Activated CD4-positive, alpha-beta T cell treated with anti-CD3 and anti-CD28 coated beads, Interleukin-2, Interleukin-4, amounts not matched to agents 100 ng/mL and 50 ng/mL, durations not matched to agents 16 hours and 8 hours (primary cell): ENCODE results near the gene HOTAIR.

ENCODE experiments used
- DNase-seq: peaks from one replicate; pipeline ENCODE4 v3.0.0-alpha.2; 2020; ENCODE audit warnings: low spot score

The HOTAIR gene

GRCh38 chr12:53948650-53949593 lies 25.8 kb downstream of the HOTAIR start:
- DNase-seq = no peak

GRCh38 chr12:53947743-53948142 lies 27.0 kb downstream of the HOTAIR start:
- no peak for DNase-seq

- DNase-seq = no peak
Measured at GRCh38 chr12:53944907-53945847, 29.6 kb downstream of the HOTAIR start.

DNA sequence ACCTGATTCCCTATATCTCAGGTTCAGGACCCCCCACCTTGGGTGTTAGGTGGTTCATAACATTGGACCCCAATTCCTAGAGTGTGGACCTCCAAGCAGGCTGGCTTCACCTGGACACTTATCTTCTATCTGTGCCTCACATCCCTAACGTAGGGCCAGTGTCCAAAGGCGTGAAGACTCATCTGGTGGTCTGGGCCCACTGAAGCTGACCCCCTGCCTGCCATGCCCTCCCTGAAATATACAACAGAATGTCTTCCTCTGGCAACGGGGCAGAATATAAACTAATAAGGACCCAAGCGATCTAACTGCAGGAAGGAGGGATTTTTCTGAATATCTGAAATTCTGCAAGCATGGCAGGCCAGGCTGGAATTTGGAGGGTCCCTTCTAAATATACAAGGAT lies 30.5 kb downstream of the HOTAIR start:
- no peak for DNase-seq

DNA sequence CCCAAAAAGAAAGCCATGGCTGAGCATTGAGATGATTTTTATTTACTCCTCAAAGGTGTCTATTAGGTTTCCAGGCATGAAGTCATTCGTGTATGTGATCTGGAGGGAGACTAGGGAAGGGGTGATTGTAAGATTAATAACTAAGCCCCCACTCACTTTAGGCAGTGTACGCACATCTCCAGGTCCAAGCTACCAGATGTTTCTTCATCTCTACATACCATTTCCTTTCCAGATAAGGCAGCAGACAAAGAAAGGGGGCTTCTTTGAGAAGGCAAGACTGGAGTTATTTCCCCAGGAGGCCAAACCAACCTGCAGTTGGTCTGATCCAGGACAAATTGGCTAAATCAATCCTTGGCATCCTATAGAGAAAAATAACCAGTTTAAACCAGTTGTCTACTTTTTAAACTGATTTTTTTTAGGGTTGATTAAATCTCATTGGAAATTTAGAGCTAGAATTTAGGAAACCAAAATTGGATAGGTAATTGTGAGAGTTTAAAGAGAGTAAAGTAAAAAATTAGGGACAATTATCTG lies 32.2 kb downstream of the HOTAIR start:
- no peak for DNase-seq

GRCh38 chr12:53941750-53942149 lies 33.0 kb downstream of the HOTAIR start:
- DNase-seq = no peak

DNA sequence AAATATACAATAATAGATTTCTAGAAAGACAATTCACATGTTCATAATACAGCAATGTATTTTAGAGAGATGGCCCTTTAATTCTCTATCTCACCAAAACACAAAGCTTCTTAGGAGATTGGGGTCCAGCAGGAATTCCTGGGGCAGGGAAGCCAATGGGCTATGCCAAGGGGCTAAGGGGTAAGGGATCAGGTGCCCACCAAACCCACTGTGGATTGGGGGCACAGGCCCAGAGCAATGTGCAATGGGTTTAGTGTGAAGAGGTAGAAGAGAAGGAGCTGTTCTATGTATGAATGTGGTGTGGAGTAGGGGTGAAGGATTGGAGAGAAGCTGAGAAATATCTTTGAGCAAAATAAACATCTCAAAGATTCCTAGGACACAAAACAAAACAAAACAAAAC lies 33.6 kb downstream of the HOTAIR start:
- no peak for DNase-seq

GRCh38 chr12:53940443-53941014 lies 34.2 kb downstream of the HOTAIR start:
- DNase-seq = no peak

GRCh38 chr12:53939141-53940108 lies 35.3 kb downstream of the HOTAIR start:
- DNase-seq = no peak

GRCh38 chr12:53938326-53939140 lies 36.2 kb downstream of the HOTAIR start, which contains the start of gene HOXC13:
HOXC13 (plus strand) TSS chr12:53938831; CDS start chr12:53938907, 76 bp downstream.
- peak; percentile 16 for DNase-seq

GRCh38 chr12:53937596-53938325 lies 37.0 kb downstream of the HOTAIR start:
- no peak for DNase-seq

DNA sequence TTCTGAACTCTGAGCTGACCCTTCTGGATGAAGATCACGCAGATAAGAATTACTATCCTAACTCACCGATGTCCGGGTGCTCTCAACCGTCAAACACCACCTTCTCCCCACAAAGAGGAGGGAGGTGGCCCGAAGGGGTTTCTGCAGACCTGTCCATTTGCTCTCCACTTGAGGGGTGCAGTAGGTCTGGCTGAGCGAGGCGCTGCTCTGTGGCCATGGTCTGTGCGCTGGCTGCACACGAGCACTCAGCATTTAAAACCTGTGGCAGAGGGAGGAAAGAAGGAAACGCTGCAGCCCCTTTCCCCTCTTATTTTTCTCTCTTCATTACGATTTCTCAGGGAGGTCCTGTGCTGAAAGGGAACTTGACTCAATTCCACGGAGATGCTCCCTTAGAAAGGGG lies 37.7 kb downstream of the HOTAIR start:
- no peak for DNase-seq

DNA sequence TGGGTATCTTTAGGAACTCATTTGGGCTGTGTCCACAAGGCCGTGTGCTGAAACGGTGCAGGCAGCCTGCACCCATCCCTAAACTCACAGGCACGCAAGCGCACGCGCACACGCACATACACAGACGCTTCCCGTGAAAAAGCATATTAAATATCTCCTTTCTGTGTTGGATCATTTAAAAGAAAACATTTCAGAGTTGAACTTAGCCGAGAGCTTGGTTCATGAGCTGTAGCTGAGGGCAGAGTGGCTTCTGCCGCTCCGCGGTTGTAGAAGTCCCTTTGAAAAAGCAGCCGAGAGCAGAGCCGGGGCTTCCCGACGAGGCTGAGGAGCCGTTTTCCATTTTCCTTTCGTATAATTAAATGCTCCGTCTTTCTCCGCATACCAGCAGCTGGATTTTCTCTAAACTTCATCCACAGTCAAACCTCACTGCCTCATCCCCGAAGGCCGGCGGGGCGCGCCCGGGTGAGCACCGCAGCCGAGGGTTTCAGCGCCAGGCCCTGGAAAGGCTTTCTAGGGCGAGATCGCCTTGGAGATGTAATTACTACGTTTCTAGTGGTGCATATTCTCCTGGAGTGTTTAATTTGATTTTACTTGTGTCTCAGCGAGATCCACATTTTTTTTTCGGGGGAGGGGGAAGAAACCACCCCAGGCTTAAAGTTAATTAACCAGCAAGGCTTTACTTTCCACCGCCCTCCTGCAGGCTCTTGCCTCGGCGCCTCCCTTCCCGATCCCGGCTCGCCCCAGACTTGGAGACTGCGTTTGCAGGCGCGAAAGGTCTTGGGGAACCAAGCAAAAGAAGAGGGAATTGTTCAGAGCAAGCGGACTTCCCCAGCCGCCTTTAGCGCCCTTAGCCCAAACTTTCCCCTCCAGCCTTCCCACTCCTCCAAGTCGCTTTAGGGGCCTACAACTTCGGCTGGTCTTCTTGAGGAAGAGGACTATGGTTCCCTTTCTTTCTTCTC lies 39.1 kb downstream of the HOTAIR start:
- DNase-seq = no peak

DNA sequence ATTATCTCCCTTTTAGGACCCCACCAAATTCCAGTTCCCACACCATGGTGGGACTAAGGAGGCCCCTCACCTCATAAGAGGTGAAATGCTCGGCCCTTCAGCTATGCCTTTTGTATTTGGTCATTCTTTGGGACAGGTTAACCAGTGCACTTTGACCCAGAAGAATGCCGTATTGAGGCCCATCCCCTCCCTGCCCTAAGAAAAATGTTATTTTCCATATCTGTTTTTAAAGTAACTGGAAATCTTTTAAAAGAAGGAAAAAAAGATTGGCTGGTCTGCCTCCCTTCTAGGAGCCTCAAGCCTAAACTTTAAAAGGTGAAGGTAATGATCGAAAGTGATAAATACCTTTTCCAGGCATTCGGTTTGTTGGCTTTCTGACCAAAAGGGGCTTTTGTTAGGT lies 41.8 kb downstream of the HOTAIR start:
- DNase-seq = no peak

DNA sequence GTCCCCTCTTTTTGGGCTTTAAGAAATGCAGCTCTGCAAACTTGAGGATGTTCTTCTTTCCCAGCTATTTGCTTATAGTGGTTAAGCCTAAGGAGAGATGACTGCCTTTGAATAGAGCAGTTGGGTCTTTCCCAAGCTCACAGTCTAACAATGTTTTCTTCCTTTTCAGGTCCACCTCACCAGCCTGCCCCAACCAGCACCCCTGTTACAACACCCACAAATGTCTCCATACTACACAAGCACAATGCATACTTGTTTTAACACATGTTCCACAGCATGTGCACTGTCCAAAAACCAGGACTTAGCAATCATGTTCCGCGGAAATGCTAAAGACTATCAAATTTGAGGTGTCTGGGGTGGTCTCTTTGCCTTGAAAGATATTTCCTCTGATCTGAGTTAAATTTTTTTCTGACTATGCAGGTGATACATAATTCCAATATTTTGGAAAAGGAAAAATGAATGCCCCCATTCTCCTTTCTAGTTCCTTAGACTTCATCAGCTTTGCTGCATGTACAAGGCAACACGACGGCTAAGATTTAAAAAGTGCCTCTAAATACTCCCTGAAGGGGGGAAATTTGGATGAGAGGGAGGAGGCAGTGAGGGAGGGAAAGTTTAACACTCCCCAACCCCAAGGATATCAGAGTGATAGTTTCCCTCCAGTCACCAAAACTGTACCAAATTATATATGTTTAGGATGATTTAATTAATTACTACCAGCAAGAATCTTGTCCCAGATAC lies 42.7 kb downstream of the HOTAIR start:
- DNase-seq = no peak

- no peak for DNase-seq
Measured at GRCh38 chr12:53930591-53931255, 44.0 kb downstream of the HOTAIR start.

GRCh38 chr12:53929527-53929926 lies 45.2 kb downstream of the HOTAIR start:
- DNase-seq = no peak
